Suprapubic skin (tissue), 4 donors: ENCODE measurements around the gene PSPH. TPM values are rescaled to one million over a fixed set of nuclear protein-coding genes. Genes with fewer than 3 reads are reported as not detected.
A peak's percentile ranks its signal among the peaks of the same experiment; 100 is the strongest.
"Not testable (repeated sequence)": the region's sequence is repeated elsewhere in the genome, so short reads cannot be mapped to it uniquely, and the experiment has no call there.

ENCODE experiments used
- DNase-seq, 2 donors: peaks; one replicate each; pipeline ENCODE4 v3.0.0-alpha.2; 2019; ENCODE audit warnings: low spot score in 2 of 2
- H3K27ac ChIP-seq: fragments of 200-600 bp; sonication (generic); one replicate; pipeline ENCODE4 v1.5.1; 2019
- H3K27me3 ChIP-seq: fragments of 200-600 bp; sonication (generic); one replicate; pipeline ENCODE4 v1.5.1; 2019
- H3K36me3 ChIP-seq: fragments of 200-600 bp; sonication (generic); one replicate; pipeline ENCODE4 v1.5.1; 2019
- H3K4me1 ChIP-seq: fragments of 200-600 bp; sonication (generic); one replicate; pipeline ENCODE4 v1.5.1; 2019
- H3K4me3 ChIP-seq: fragments of 200-600 bp; sonication (generic); one replicate; pipeline ENCODE4 v1.5.1; 2019; ENCODE audit warnings: mild to moderate bottlenecking
- H3K9me3 ChIP-seq: fragments of 200-600 bp; sonication (generic); one replicate; pipeline ENCODE4 v1.5.1; 2019
- CTCF ChIP-seq, 2 donors: fragments of 200-600 bp in 1 of 2; fragments of 450-650 bp in 1 of 2; sonication (generic) in 1 of 2; IDR thresholded peaks; one replicate each; pipeline ENCODE4 v1.5.1; 2016 to 2019; ENCODE audit warnings: antibody characterized with exemption in 2 of 2, mild to moderate bottlenecking in 1 of 2, moderate library complexity in 1 of 2
- EP300 ChIP-seq: sonication (generic); formaldehyde crosslinking; IDR thresholded peaks from one replicate; pipeline ENCODE4 v1.6.1; 2017; ENCODE audit warnings: antibody characterized with exemption
- POLR2A ChIP-seq, 2 donors: fragments of 450-650 bp; IDR thresholded peaks; one replicate each; pipeline ENCODE4 v1.6.1; 2017; ENCODE audit warnings: antibody characterized with exemption in 2 of 2, mild to moderate bottlenecking in 2 of 2, moderate library complexity in 2 of 2
- POLR2AphosphoS5 ChIP-seq, 3 donors: sonication (generic); formaldehyde crosslinking; IDR thresholded peaks; one replicate each; pipeline ENCODE4 v1.6.1; 2017; ENCODE audit warnings: antibody characterized with exemption in 3 of 3
- WGBS: methylation state at CpG from one replicate; pipeline ENCODE4 v1.1.5; 2018; 5-methylcytosine and 5-hydroxymethylcytosine counted together
- total RNA-seq, 4 donors: library from RNA; depleted of rRNA; stranded (reverse); fragments of >200 nt; gene quantifications; one replicate each; pipeline ENCODE4 v1.1.0, GENCODE V29; 2016

The PSPH gene
- total RNA-seq, 4 donors from 2014 or later = 4.1 to 19.2 (median 14.1) TPM

- Histone ChIP-seq H3K36me3 (peaks cover 44% of the 10 kb centered on the region), H3K27me3 (no peaks in the 10 kb centered on the region), H3K27ac (peak overlapping the region; percentile 61), H3K9me3 (no peaks in the 10 kb centered on the region), H3K4me3 (no peak overlapping the region), H3K4me1 (peaks cover 28% of the 10 kb centered on the region)
- 49% methylated on average over 9 of the region's 12 CpGs for WGBS
- TF ChIP-seq CTCF (IDR thresholded peaks at IDR 0.05) (peak; percentile 50 to 72), POLR2AphosphoS5 (IDR thresholded peaks at IDR 0.05) (no peak)
- peak; percentile 87 to 93 for DNase-seq
These were observed 28.4 kb upstream of the PSPH start for GRCh38 chr7:56079450-56080185.

GRCh38 chr7:56078196-56078595 is 27.0 kb upstream of the PSPH start:
- peak in 1 of 2 donors; percentile 64 for DNase-seq
- no peak for TF ChIP-seq CTCF (IDR thresholded peaks at IDR 0.05)
- TF ChIP-seq POLR2A (IDR thresholded peaks at IDR 0.05) = no peak
- no peak for TF ChIP-seq EP300
- TF ChIP-seq POLR2AphosphoS5 (IDR thresholded peaks at IDR 0.05) = no peak
- H3K4me3 ChIP-seq = no peak overlapping the region
- no peaks in the 10 kb centered on the region for H3K9me3 ChIP-seq
- peaks cover 25% of the 10 kb centered on the region for H3K4me1 ChIP-seq
- WGBS = 98% methylated on average over 10 of the region's 16 CpGs
- H3K36me3 ChIP-seq = peaks cover 39% of the 10 kb centered on the region
- no peaks in the 10 kb centered on the region for H3K27me3 ChIP-seq
- H3K27ac ChIP-seq = no peak overlapping the region

GRCh38 chr7:56077681-56078080 is 26.4 kb upstream of the PSPH start:
- DNase-seq = peak in 1 of 2 donors; percentile 33
- peaks cover 22% of the 10 kb centered on the region for H3K4me1 ChIP-seq
- no peak for TF ChIP-seq POLR2AphosphoS5 (IDR thresholded peaks at IDR 0.05)
- no peak for TF ChIP-seq CTCF (IDR thresholded peaks at IDR 0.05)
- H3K27ac ChIP-seq = no peak overlapping the region
- H3K36me3 ChIP-seq = peaks cover 39% of the 10 kb centered on the region
- H3K9me3 ChIP-seq = no peaks in the 10 kb centered on the region
- H3K4me3 ChIP-seq = no peak overlapping the region
- no peaks in the 10 kb centered on the region for H3K27me3 ChIP-seq
- WGBS = 85% methylated on average over 3 of the region's 3 CpGs

GRCh38 chr7:56074371-56074791 is 23.1 kb upstream of the PSPH start:
- 12% methylated on average over 19 of the region's 19 CpGs for WGBS
- DNase-seq = peak; percentile 90
- peaks cover 53% of the 10 kb centered on the region for H3K36me3 ChIP-seq
- H3K4me1 ChIP-seq = peaks cover 12% of the 10 kb centered on the region
- no peak for TF ChIP-seq POLR2A (IDR thresholded peaks at IDR 0.05)
- no peak for TF ChIP-seq EP300
- TF ChIP-seq POLR2AphosphoS5 (IDR thresholded peaks at IDR 0.05) = no peak
- peak; percentile 85 to 90 for TF ChIP-seq CTCF (IDR thresholded peaks at IDR 0.05)
- H3K9me3 ChIP-seq = no peaks in the 10 kb centered on the region
- no peaks in the 10 kb centered on the region for H3K27me3 ChIP-seq
- H3K27ac ChIP-seq = no peak overlapping the region
- H3K4me3 ChIP-seq = no peak overlapping the region

- not testable (repeated sequence) for H3K9me3 ChIP-seq, H3K27me3 ChIP-seq, H3K4me3 ChIP-seq, H3K27ac ChIP-seq, DNase-seq
- peaks cover 17% of the 10 kb centered on the region for H3K4me1 ChIP-seq
- H3K36me3 ChIP-seq = peaks cover 48% of the 10 kb centered on the region
- 97% methylated on average over 13 of the region's 13 CpGs for WGBS
These were observed 15.1 kb upstream of the PSPH start for GRCh38 chr7:56066376-56066775.
